Duodenal mucosa (tissue), 2 donors: ENCODE data around the gene RFX1.

Experiments used
- H3K27ac ChIP-seq: one replicate; pipeline ENCODE4 v1.7.0; 2013; ENCODE audit warnings: low read depth, low read length
- H3K27me3 ChIP-seq, 2 donors: one replicate each; pipeline ENCODE4 v1.7.0; 2013; ENCODE audit warnings: low read length in 2 of 2, control low read depth in 1 of 2; ENCODE audit not compliant: insufficient read depth in 2 of 2, control insufficient read depth in 1 of 2
- H3K36me3 ChIP-seq, 2 donors: one replicate each; pipeline ENCODE4 v1.7.0; 2013; ENCODE audit warnings: low read length in 2 of 2, control low read depth in 1 of 2; ENCODE audit not compliant: insufficient read depth in 2 of 2, control insufficient read depth in 1 of 2
- H3K4me1 ChIP-seq, 2 donors: one replicate each; pipeline ENCODE4 v1.7.0; 2013; ENCODE audit warnings: low read length in 2 of 2, control low read depth in 1 of 2; ENCODE audit not compliant: insufficient read depth in 2 of 2, control insufficient read depth in 1 of 2
- H3K4me3 ChIP-seq, 2 donors: one replicate each; pipeline ENCODE4 v1.7.0; 2013; ENCODE audit warnings: low read length in 2 of 2, low read depth in 1 of 2
- H3K9ac ChIP-seq, 2 donors: one replicate each; pipeline ENCODE4 v1.7.0; 2013; ENCODE audit warnings: low read length in 2 of 2, low read depth in 1 of 2
- H3K9me3 ChIP-seq, 2 donors: one replicate each; pipeline ENCODE4 v1.7.0; 2013; ENCODE audit warnings: low read length in 2 of 2, control low read depth in 1 of 2; ENCODE audit not compliant: control insufficient read depth in 1 of 2

The RFX1 gene

DNA sequence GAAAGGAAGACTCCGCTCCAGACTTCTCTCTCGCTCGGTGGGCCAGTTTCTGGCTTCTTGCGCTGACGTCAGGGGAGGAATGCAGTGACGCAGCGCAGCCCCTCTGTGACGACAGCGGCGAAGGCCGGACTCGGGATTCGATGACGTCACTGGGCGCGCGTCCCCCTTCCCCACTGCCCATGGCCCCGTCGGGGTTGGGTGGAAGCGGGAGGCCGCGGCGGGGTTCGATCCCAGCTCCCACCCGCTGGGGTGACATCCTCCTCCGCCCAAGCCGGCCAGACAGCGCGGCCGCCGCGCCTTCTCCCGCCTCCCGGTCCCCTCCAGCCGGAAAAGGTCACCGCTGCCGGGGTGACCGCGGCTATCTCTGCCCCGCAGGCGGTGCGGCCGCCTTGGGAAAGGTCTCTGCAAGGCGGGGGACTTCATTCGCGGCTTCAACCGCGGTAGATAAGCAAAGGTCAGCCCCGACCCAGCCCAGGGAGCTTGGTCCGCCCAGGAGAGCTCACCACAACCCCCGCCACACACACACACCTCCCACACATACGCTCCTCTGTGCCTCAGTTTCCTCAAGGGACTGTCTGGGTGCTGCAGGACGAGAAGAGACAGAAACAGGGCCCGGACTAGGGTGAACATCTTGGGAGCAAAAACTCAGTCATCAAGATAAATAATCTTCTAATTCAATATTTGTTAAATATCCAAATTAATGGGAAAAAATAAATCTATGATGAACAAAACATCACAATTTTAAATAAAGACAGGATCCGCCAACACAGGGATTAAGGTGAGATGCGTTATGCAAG, 844 bp upstream of the RFX1 start:
- Histone ChIP-seq H3K9ac (peak overlapping the region; percentile 95 to 99), H3K27ac (peak overlapping the region; percentile 100), H3K27me3 (no peaks in the 10 kb centered on the region), H3K9me3 (no peaks in the 10 kb centered on the region), H3K36me3 (no peaks in the 10 kb centered on the region), H3K4me1 (peaks cover 21 to 26% of the 10 kb centered on the region in 2 donors), H3K4me3 (peak overlapping the region; percentile 84 to 94)

- H3K27me3 ChIP-seq = no peaks in the 10 kb centered on the region
- peaks cover 21 to 26% of the 10 kb centered on the region in 2 donors for H3K4me1 ChIP-seq
- H3K27ac ChIP-seq = peak overlapping the region; percentile 99
- no peaks in the 10 kb centered on the region for H3K9me3 ChIP-seq
- peak overlapping the region; percentile 84 to 94 for H3K4me3 ChIP-seq
- no peaks in the 10 kb centered on the region for H3K36me3 ChIP-seq
- H3K9ac ChIP-seq = peak overlapping the region; percentile 13 to 56
These were observed 603 bp downstream of the RFX1 start for GRCh38 chr19:14005349-14006084.

- Histone ChIP-seq H3K9ac (peak overlapping the region; percentile 13 to 46), H3K4me3 (peak overlapping the region; percentile 48 to 84)
These were observed 1.3 kb downstream of the RFX1 start for GRCh38 chr19:14004619-14005348.

GRCh38 chr19:14003251-14004055, 2.7 kb downstream of the RFX1 start:
- no peaks in the 10 kb centered on the region for H3K27me3 ChIP-seq
- H3K4me1 ChIP-seq = peaks cover 21 to 26% of the 10 kb centered on the region in 2 donors
- no peak overlapping the region for H3K4me3 ChIP-seq
- peaks cover 4 to 5% of the 10 kb centered on the region in 2 donors for H3K36me3 ChIP-seq
- H3K27ac ChIP-seq = no peak overlapping the region
- peaks cover 0 to 5% of the 10 kb centered on the region in 2 donors for H3K9me3 ChIP-seq
- peak overlapping the region; percentile 0 to 16 for H3K9ac ChIP-seq

More at GRCh38 chr19:14004619-14005348, 1.3 kb downstream of the RFX1 start:
- Histone ChIP-seq H3K36me3 (peaks cover 0 to 2% of the 10 kb centered on the region in 2 donors), H3K9me3 (no peaks in the 10 kb centered on the region), H3K27ac (peak overlapping the region; percentile 99), H3K27me3 (no peaks in the 10 kb centered on the region), H3K4me1 (peaks cover 21 to 26% of the 10 kb centered on the region in 2 donors)

- no peaks in the 10 kb centered on the region for H3K27me3 ChIP-seq
- peaks cover 0 to 5% of the 10 kb centered on the region in 2 donors for H3K9me3 ChIP-seq
- H3K27ac ChIP-seq = no peak overlapping the region
- H3K4me3 ChIP-seq = no peak overlapping the region
- H3K9ac ChIP-seq = peak overlapping the region in 1 of 2 donors; percentile 16
- peaks cover 4 to 5% of the 10 kb centered on the region in 2 donors for H3K36me3 ChIP-seq
- peaks cover 21 to 26% of the 10 kb centered on the region in 2 donors for H3K4me1 ChIP-seq
These were observed 3.4 kb downstream of the RFX1 start for GRCh38 chr19:14002571-14003250.

GRCh38 chr19:14000691-14001375, 5.3 kb downstream of the RFX1 start:
- Histone ChIP-seq H3K9me3 (peaks cover 0 to 5% of the 10 kb centered on the region in 2 donors), H3K4me1 (peaks cover 21 to 30% of the 10 kb centered on the region in 2 donors), H3K27ac (no peak overlapping the region), H3K4me3 (no peak overlapping the region), H3K9ac (no peak overlapping the region), H3K36me3 (peaks cover 4 to 14% of the 10 kb centered on the region in 2 donors), H3K27me3 (no peaks in the 10 kb centered on the region)

DNA sequence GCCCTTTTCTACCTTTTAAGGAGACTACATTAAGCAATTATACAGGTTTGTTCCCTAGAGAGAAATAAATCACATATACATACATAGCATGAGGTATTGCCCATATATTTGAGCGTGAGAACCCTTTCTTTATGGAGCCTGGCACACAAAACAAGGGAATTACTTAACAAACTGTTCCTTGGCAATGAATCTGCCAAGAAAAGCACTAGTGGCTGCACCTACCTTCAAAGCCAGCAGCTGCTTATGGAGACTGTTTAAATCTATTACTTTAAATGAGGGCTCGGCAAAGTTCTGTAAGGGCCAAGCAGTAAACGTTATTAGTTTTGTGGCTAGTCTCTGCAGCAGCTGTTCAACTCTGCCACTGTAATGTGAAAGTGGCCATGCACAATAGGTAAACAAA, 7.0 kb downstream of the RFX1 start:
- Histone ChIP-seq H3K4me3 (no peak overlapping the region), H3K4me1 (peaks cover 8 to 22% of the 10 kb centered on the region in 2 donors), H3K36me3 (peaks cover 4 to 14% of the 10 kb centered on the region in 2 donors), H3K9me3 (peaks cover 0 to 5% of the 10 kb centered on the region in 2 donors), H3K27me3 (no peaks in the 10 kb centered on the region), H3K9ac (no peak overlapping the region), H3K27ac (no peak overlapping the region)

DNA sequence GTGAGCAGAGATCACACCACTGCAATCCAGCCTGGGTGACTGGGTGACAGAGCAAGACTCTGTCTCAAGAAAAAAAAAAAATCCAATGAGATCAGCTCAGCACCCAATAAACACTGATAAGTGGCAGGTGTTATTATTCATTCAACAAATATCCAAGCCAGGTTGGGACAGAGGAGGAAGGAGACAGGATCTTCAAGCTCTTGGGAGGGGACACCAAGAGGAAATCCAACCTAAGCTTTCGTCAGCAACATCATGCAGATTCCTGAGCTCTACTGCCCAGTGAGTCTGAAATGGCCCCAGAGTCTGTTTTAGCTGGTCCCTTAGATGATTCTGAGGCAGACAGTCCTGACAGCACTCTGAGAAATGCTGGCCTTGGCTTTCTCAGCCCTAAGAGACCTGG, 7.7 kb downstream of the RFX1 start:
- Histone ChIP-seq H3K36me3 (peaks cover 4 to 14% of the 10 kb centered on the region in 2 donors), H3K9me3 (peaks cover 0 to 5% of the 10 kb centered on the region in 2 donors), H3K4me1 (peaks cover 5 to 17% of the 10 kb centered on the region in 2 donors), H3K27ac (no peak overlapping the region), H3K4me3 (no peak overlapping the region), H3K27me3 (no peaks in the 10 kb centered on the region), H3K9ac (no peak overlapping the region)
